ENCODE data around the gene FRMD5. TPM values are rescaled to one million over a fixed set of nuclear protein-coding genes. Genes with fewer than 3 reads are reported as not detected.

FRMD5 gene
- total and polyA plus RNA-seq, 2 donors (not counting 1 experiment from before 2014, with no cell fraction given), result 1.9 to 4.3 TPM

DNA sequence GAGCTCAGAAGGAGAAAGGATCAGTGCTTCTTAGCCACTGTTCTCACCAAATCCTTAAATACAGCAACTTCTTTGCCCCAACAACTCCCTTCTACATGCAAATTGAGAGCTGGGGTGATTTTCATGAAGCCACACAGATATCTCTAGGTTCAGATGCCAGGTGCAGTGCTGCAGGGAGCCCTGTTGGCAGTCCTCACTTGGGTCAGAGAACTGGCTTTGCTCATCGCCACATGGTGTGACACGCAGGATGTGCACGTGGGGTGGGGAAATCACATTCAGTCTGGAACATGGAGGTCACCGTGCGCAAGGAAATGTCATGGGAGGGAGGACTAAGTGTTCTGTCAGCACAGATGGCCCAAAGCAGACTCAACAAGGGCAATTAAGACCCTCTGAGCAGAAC, 264.5 kb downstream of the FRMD5 start:
- Histone ChIP-seq H3K79me2 (ENCODE audit: control insufficient read depth, insufficient read depth, low read length) (no peaks in the 10 kb centered on the region), H3K4me2 (ENCODE audit: extremely low read depth, insufficient read depth, low read length) (no peak overlapping the region), H3K27ac (ENCODE audit: insufficient read depth, low read length) (no peak overlapping the region), H3K9ac (ENCODE audit: insufficient read depth, low read length) (no peak overlapping the region), H3K9me3 (ENCODE audit: control insufficient read depth, insufficient read depth, low read depth, low read length) (no peaks in the 10 kb centered on the region), H3K36me3 (ENCODE audit: control insufficient read depth, insufficient read depth, low read length) (no peaks in the 10 kb centered on the region), H3K4me3 (replicated peaks in 1 of 4; ENCODE audit: control extremely low read depth in 1 of 4, insufficient read depth in 1 of 4, low read depth in 3 of 4, low read length in 4 of 4) (no peak overlapping the region), H2AFZ (ENCODE audit: low read length) (no peak overlapping the region), H3K4me1 (ENCODE audit: control insufficient read depth, extremely low read depth, insufficient read depth, low read length) (peaks cover 3% of the 10 kb centered on the region), H3K27me3 (ENCODE audit: control insufficient read depth, insufficient read depth, low read length) (peaks cover 3% of the 10 kb centered on the region), H4K20me1 (ENCODE audit: control insufficient read depth, extremely low read depth, insufficient read depth, low read length) (no peaks in the 10 kb centered on the region)
- no peak for TF ChIP-seq EZH2 (IDR thresholded peaks at IDR 0.05; ENCODE audit: low read length, missing control alignments)
- TF ChIP-seq, protein P1, sequence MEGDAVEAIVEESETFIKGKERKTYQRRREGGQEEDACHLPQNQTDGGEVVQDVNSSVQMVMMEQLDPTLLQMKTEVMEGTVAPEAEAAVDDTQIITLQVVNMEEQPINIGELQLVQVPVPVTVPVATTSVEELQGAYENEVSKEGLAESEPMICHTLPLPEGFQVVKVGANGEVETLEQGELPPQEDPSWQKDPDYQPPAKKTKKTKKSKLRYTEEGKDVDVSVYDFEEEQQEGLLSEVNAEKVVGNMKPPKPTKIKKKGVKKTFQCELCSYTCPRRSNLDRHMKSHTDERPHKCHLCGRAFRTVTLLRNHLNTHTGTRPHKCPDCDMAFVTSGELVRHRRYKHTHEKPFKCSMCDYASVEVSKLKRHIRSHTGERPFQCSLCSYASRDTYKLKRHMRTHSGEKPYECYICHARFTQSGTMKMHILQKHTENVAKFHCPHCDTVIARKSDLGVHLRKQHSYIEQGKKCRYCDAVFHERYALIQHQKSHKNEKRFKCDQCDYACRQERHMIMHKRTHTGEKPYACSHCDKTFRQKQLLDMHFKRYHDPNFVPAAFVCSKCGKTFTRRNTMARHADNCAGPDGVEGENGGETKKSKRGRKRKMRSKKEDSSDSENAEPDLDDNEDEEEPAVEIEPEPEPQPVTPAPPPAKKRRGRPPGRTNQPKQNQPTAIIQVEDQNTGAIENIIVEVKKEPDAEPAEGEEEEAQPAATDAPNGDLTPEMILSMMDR (conservative IDR thresholded peaks at IDR 0.05 in 1 of 2, IDR thresholded peaks at IDR 0.05 in 1 of 2; ENCODE audit: low read depth in 1 of 2, low read length in 2 of 2), result no peak
- no peak for DNase-seq (ENCODE audit: low read depth in 2 of 2)

DNA sequence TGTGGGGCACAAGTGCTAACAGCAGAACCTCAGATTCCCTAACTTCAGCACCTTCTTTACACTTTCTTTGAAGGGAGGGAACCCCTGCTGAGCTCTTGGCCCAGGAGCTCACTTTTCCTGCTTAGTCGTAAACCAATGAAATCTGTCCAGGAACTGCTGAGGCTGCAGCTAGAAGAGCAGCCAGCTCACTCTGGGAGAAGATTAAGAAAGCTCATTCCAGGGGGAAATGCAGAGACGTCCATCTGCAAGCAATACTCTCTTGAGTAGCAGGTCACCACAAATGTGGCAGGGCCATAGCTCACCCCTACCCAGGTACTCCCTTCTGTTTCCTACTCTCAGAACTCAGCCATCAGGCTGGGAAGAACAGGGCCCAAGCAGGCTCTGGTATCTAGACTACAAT, 265.0 kb downstream of the FRMD5 start:
- H2AFZ ChIP-seq (ENCODE audit: low read length), result no peak overlapping the region
- DNase-seq (ENCODE audit: low read depth in 2 of 2), result peak in 1 of 2 donors; percentile 51
- H3K4me1 ChIP-seq (ENCODE audit: control insufficient read depth, extremely low read depth, insufficient read depth, low read length), result peaks cover 3% of the 10 kb centered on the region
- no peaks in the 10 kb centered on the region for H3K36me3 ChIP-seq (ENCODE audit: control insufficient read depth, insufficient read depth, low read length)
- TF ChIP-seq EZH2 (IDR thresholded peaks at IDR 0.05; ENCODE audit: low read length, missing control alignments), result no peak
- TF ChIP-seq, protein P1 (conservative IDR thresholded peaks at IDR 0.05 in 1 of 2, IDR thresholded peaks at IDR 0.05 in 1 of 2; ENCODE audit: low read depth in 1 of 2, low read length in 2 of 2), result no peak
- H3K4me2 ChIP-seq (ENCODE audit: extremely low read depth, insufficient read depth, low read length), result no peak overlapping the region
- H3K9me3 ChIP-seq (ENCODE audit: control insufficient read depth, insufficient read depth, low read depth, low read length), result no peaks in the 10 kb centered on the region
- H4K20me1 ChIP-seq (ENCODE audit: control insufficient read depth, extremely low read depth, insufficient read depth, low read length), result no peaks in the 10 kb centered on the region
- H3K9ac ChIP-seq (ENCODE audit: insufficient read depth, low read length), result no peak overlapping the region
- no peak overlapping the region for H3K4me3 ChIP-seq (replicated peaks in 1 of 4; ENCODE audit: control extremely low read depth in 1 of 4, insufficient read depth in 1 of 4, low read depth in 3 of 4, low read length in 4 of 4)
- H3K79me2 ChIP-seq (ENCODE audit: control insufficient read depth, insufficient read depth, low read length), result no peaks in the 10 kb centered on the region
- peaks cover 3% of the 10 kb centered on the region for H3K27me3 ChIP-seq (ENCODE audit: control insufficient read depth, insufficient read depth, low read length)
- no peak overlapping the region for H3K27ac ChIP-seq (ENCODE audit: insufficient read depth, low read length)

- H3K4me2 ChIP-seq (ENCODE audit: extremely low read depth, insufficient read depth, low read length), result no peak overlapping the region
- no peak overlapping the region for H3K9ac ChIP-seq (ENCODE audit: insufficient read depth, low read length)
- peaks cover 3% of the 10 kb centered on the region for H3K27me3 ChIP-seq (ENCODE audit: control insufficient read depth, insufficient read depth, low read length)
- no peak overlapping the region for H3K27ac ChIP-seq (ENCODE audit: insufficient read depth, low read length)
- peaks cover 3% of the 10 kb centered on the region for H3K4me1 ChIP-seq (ENCODE audit: control insufficient read depth, extremely low read depth, insufficient read depth, low read length)
- H3K36me3 ChIP-seq (ENCODE audit: control insufficient read depth, insufficient read depth, low read length), result no peaks in the 10 kb centered on the region
- no peak for DNase-seq (ENCODE audit: low read depth in 2 of 2)
- no peaks in the 10 kb centered on the region for H3K9me3 ChIP-seq (ENCODE audit: control insufficient read depth, insufficient read depth, low read depth, low read length)
- H2AFZ ChIP-seq (ENCODE audit: low read length), result no peak overlapping the region
- H4K20me1 ChIP-seq (ENCODE audit: control insufficient read depth, extremely low read depth, insufficient read depth, low read length), result no peaks in the 10 kb centered on the region
- no peaks in the 10 kb centered on the region for H3K79me2 ChIP-seq (ENCODE audit: control insufficient read depth, insufficient read depth, low read length)
- no peak overlapping the region for H3K4me3 ChIP-seq (replicated peaks in 1 of 4; ENCODE audit: control extremely low read depth in 1 of 4, insufficient read depth in 1 of 4, low read depth in 3 of 4, low read length in 4 of 4)
- TF ChIP-seq, protein P1 (conservative IDR thresholded peaks at IDR 0.05 in 1 of 2, IDR thresholded peaks at IDR 0.05 in 1 of 2; ENCODE audit: low read depth in 1 of 2, low read length in 2 of 2), result no peak
- TF ChIP-seq EZH2 (IDR thresholded peaks at IDR 0.05; ENCODE audit: low read length, missing control alignments), result no peak
These were observed 266.9 kb downstream of the FRMD5 start for GRCh38 chr15:43928152-43928551.

Measured in fibroblast of lung (primary cell).